ENCODE measurements around the gene KIRREL1. TPM values are rescaled to one million over a fixed set of nuclear protein-coding genes. Genes with fewer than 3 reads are reported as not detected.
A peak's percentile ranks its signal among the peaks of the same experiment; 100 is the strongest.

KIRREL1 gene
- total RNA-seq, 2 experiments from 2014 or later, result not detected

- H3K27me3 ChIP-seq (ENCODE audit: control insufficient read depth in 1 of 2, insufficient read depth in 2 of 2, low read length in 2 of 2), result peaks cover 21 to 41% of the 10 kb centered on the region in 2 experiments
- Mint-ChIP-seq H3K36me3 (ENCODE audit: low read depth) (no peaks in the 10 kb centered on the region), H3K27ac (no peak overlapping the region), H3K27me3 (peaks cover 65% of the 10 kb centered on the region), H3K4me3 (peak overlapping the region; percentile 69), H3K4me1 (ENCODE audit: low read depth) (no peaks in the 10 kb centered on the region), H3K9me3 (no peaks in the 10 kb centered on the region)
- POLR2A ChIA-PET, result interaction anchor here (1.0 kb wide), 1 partner anchor 132 kb away, joined by 3 read pairs; no protein-coding TSS in a partner anchor
- no peaks in the 10 kb centered on the region for H3K9me3 ChIP-seq (ENCODE audit: control insufficient read depth in 1 of 2, insufficient read depth in 1 of 2, low read length in 2 of 2)
- DNase-seq (peak in 1 of 14 experiments; percentile 17), ATAC-seq (ENCODE audit: poor library complexity) (no peak)
- no peaks in the 10 kb centered on the region for H3K36me3 ChIP-seq (ENCODE audit: insufficient read depth, low read length)
- no peak for TF ChIP-seq CTCF (IDR thresholded peaks at IDR 0.05)
- peaks cover 9% of the 10 kb centered on the region for H3K4me1 ChIP-seq (ENCODE audit: insufficient read depth, low read length)
- CTCF ChIA-PET, result interaction anchor here (0.6 to 1.6 kb wide), 2 partner anchors 38 to 125 kb away, joined by 3 read pairs; no protein-coding TSS in a partner anchor
- H3K27ac ChIP-seq (ENCODE audit: low read depth in 1 of 2, low read length in 2 of 2), result no peak overlapping the region
- intact Hi-C loops (cut with DNase I, micrococcal nuclease), result loop anchor here (1.0 to 10.0 kb wide), 6 partner anchors 120 to 1082 kb away; partner anchors contain the start of genes AIM2 (in 1 of the 2) and IFI16 (in 1 of the 2)
- peak overlapping the region; percentile 22 for H3K4me3 ChIP-seq (ENCODE audit: low read length)
These were observed 655 bp upstream of the KIRREL1 start for GRCh38 chr1:157992833-157993146.

DNA sequence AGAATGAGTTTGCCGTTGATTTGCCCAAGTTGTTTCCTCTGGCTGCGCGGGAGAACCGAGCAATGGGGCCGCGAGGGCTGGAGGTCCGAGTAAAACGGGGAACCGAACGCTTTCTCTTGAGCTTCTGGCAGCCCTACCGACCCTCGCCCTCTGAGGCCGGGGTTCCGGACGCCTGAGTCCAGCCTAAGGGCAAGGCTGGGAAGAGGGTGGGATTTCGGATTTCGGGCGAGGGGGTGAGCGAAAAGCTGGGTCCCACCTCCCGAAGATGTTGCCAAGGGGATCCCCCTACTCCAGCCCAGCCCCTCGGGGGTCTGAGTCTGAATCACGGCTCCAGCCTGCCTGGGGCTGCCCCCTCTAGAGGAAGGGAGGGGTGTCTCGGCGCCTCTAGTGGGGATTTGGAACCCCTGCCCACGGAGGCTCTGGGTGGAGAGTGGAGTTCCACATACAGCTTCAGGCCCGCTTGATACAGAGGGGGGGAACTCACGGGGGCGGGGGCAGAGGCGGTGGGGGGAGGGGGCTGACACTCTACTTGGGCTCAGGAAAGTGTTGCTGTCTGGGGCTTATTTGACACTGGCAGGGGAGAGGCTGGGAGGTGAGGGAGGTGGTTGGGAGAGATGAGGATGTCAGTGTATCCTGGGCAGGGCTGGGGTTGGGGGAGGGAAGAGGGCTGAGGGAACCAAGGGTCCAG lies 617 bp downstream of the KIRREL1 start:
- H3K4me3 Mint-ChIP-seq, result no peak overlapping the region
- CTCF ChIA-PET, result no interaction called here

More for the DNA sequence above, 617 bp downstream of the KIRREL1 start:
- Histone ChIP-seq H3K9me3 (ENCODE audit: control insufficient read depth in 1 of 2, insufficient read depth in 1 of 2, low read length in 2 of 2) (no peaks in the 10 kb centered on the region), H3K27ac (ENCODE audit: low read depth in 1 of 2, low read length in 2 of 2) (no peak overlapping the region), H3K4me3 (ENCODE audit: low read length) (no peak overlapping the region), H3K27me3 (ENCODE audit: control insufficient read depth in 1 of 2, insufficient read depth in 2 of 2, low read length in 2 of 2) (peaks cover 21 to 37% of the 10 kb centered on the region in 2 experiments), H3K4me1 (ENCODE audit: insufficient read depth, low read length) (peaks cover 9% of the 10 kb centered on the region), H3K36me3 (ENCODE audit: insufficient read depth, low read length) (no peaks in the 10 kb centered on the region)
- no peak overlapping the region for H3K27ac Mint-ChIP-seq
- intact Hi-C loops (cut with DNase I, micrococcal nuclease), result loop anchor here (2.0 to 10.0 kb wide), 5 partner anchors 119 to 1081 kb away; partner anchors contain the start of genes AIM2 (in 1 of the 2) and IFI16 (in 1 of the 2)
- POLR2A ChIA-PET, result no interaction called here
- ATAC-seq (ENCODE audit: poor library complexity), result no peak
- no peaks in the 10 kb centered on the region for H3K9me3 Mint-ChIP-seq
- no peak for TF ChIP-seq CTCF (IDR thresholded peaks at IDR 0.05)
- no peaks in the 10 kb centered on the region for H3K36me3 Mint-ChIP-seq (ENCODE audit: low read depth)
- no peak for DNase-seq
- H3K27me3 Mint-ChIP-seq, result peaks cover 58% of the 10 kb centered on the region
- no peaks in the 10 kb centered on the region for H3K4me1 Mint-ChIP-seq (ENCODE audit: low read depth)
